LNCAP (cell line): ENCODE measurements around the gene CTRB2.

Experiments used
- TF ChIP-seq, protein P1 (sequence below): fragments of 450-650 bp; IDR thresholded peaks from 2 replicates; pipeline ENCODE4 v1.5.1; 2017; ENCODE audit warnings: mild to moderate bottlenecking

The CTRB2 gene

DNA sequence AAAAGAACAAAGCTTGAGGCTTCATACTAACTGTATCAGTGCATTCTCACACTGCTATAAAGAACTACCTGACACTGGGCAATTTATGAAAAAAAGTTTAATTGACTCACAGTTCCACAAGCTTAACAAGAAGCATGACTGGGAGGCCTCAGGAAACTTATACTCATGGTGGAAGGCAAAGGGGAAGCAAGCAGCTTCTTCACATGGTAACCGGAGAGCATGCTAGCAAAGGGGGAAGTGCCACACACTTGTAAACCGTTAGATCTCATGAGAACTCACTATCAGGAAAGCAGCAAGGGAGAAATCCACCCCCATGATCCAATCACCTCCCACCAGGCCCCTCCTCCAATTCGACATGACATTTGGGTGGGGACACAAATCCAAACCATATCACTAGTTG is 25.3 kb downstream of the CTRB2 start:
- TF ChIP-seq, protein P1, sequence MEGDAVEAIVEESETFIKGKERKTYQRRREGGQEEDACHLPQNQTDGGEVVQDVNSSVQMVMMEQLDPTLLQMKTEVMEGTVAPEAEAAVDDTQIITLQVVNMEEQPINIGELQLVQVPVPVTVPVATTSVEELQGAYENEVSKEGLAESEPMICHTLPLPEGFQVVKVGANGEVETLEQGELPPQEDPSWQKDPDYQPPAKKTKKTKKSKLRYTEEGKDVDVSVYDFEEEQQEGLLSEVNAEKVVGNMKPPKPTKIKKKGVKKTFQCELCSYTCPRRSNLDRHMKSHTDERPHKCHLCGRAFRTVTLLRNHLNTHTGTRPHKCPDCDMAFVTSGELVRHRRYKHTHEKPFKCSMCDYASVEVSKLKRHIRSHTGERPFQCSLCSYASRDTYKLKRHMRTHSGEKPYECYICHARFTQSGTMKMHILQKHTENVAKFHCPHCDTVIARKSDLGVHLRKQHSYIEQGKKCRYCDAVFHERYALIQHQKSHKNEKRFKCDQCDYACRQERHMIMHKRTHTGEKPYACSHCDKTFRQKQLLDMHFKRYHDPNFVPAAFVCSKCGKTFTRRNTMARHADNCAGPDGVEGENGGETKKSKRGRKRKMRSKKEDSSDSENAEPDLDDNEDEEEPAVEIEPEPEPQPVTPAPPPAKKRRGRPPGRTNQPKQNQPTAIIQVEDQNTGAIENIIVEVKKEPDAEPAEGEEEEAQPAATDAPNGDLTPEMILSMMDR: no peak

DNA sequence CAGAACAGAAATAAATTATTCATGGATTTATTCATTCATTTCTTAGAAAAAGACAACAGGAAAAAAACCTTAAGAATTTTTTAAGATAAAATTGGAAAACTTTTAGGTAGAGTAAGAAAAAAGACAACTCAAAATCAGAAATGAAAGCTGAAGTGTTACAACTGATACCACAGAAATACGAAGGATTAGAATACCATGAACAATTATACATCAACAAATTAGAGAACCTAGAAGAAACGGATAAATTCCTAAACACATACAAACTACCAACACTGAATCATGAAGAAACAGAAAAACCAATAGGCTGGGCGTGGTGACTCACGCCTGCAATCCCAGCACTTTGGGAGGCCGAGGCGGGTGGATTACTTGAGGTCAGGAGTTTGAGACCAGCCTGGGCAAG is 27.8 kb downstream of the CTRB2 start:
- TF ChIP-seq, protein P1: no peak

DNA sequence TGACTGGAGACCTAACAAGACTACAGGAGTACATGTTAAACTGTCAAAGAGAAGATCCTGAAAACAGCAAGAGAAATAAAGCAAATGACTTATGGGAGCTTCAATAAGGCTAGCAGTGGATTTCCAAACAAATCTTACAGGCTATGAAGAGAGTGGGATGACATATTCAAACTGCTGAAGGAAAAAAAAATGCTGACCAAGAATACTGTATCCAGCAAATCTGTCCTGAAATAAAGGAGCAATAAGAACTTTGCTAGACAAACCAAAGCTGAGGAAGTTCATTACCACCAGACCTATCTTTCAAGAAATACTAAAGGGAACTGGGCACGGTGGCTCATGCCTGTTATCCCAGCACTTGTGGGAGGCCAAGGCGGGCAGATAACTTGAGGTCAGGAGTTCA is 30.0 kb downstream of the CTRB2 start:
- TF ChIP-seq, protein P1: no peak

DNA sequence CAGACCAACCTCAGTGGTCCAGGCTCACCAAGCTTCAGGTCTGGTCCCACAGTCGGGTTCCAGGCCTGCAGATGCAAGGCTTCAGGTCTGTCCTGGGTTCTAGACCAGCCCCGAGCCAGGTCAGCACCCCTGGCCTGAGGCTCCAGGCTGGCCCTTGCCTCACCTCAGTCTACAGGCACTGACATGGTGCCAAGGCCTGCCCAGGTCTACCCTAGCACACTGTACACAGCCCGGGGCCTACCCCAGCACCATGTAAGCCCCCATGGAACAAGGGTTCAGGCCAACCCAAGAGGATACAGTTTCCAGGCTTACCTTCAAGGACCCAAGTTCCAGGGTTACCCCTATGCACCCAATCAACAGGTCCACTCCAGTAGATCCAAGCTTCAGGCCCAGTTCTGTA is 31.9 kb downstream of the CTRB2 start:
- TF ChIP-seq, protein P1: no peak

DNA sequence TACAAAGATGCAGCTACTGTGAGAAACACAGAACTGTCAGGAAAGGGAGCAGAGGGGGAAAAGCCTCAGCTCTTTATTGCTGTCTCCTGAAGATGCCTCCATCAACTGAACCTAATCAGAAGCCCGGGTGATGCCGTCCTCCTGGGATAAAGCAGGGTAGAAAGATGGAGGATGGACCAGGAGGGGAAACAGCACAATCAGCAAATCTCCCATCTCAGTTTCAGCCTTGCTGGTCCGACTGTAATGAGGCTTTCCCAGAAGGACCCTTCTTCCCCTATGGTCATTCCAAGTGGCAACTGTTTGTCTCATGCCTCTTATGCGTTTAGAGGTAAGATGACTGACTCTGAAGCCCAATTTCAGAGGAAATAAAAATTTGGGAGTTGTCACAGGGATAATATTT is 34.4 kb downstream of the CTRB2 start:
- TF ChIP-seq, protein P1: no peak

DNA sequence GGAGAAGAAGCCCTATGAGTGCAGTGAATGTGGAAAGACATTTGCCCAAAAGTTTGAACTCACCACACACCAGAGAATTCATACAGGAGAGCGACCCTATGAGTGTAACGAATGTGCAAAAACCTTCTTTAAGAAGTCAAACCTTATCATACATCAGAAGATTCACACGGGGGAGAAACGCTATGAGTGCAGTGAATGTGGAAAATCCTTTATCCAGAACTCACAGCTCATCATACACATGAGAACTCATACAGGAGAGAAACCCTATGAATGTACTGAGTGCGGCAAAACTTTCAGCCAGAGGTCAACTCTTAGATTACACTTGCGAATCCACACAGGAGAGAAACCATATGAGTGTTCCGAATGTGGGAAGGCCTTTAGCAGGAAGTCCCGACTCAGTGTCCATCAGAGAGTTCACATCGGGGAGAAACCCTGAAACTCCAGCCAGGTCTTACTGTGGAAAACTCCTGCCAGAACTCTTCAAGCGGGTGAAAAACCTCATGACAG is 37.0 kb downstream of the CTRB2 start:
- TF ChIP-seq, protein P1: no peak

DNA sequence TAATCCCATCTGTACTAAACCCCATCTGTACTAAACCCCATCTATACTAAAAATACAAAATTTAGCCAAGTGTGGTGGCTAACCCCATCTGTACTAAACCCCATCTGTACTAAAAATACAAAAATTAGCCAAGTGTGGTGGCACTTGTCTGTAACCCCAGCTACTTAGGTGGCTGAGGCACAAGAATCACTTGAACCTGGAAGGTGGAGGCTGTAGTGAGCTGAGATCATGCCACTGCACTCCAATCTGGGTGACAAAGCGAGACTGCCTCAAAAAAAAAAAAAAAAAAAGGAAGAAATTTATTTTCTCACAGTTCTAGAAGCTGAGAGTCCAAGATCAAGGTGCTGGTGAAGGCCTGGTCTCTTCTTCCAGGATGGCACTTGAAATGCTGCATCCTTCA is 46.6 kb downstream of the CTRB2 start:
- TF ChIP-seq, protein P1: no peak
